Rectal smooth muscle tissue (tissue), 1 donor: Measurements from ENCODE around the gene TOP3B.
A peak's percentile ranks its signal among the peaks of the same experiment; 100 is the strongest.
"Not testable (repeated sequence)": the region's sequence is repeated elsewhere in the genome, so short reads cannot be mapped to it uniquely, and the experiment has no call there.

Source experiments
- H3K27ac ChIP-seq: one replicate; pipeline ENCODE4 v1.7.0; 2013; ENCODE audit warnings: low read depth, low read length, inconsistent platforms
- H3K27me3 ChIP-seq: one replicate; pipeline ENCODE4 v1.7.0; 2013; ENCODE audit warnings: low read length; ENCODE audit not compliant: control insufficient read depth, insufficient read depth
- H3K36me3 ChIP-seq: one replicate; pipeline ENCODE4 v1.7.0; 2013; ENCODE audit warnings: low read length; ENCODE audit not compliant: control insufficient read depth, insufficient read depth
- H3K4me1 ChIP-seq: one replicate; pipeline ENCODE4 v1.7.0; 2013; ENCODE audit warnings: low read length; ENCODE audit not compliant: control insufficient read depth, insufficient read depth
- H3K4me3 ChIP-seq: one replicate; pipeline ENCODE4 v1.7.0; 2013; ENCODE audit warnings: low read length
- H3K9ac ChIP-seq: one replicate; pipeline ENCODE4 v1.7.0; 2013; ENCODE audit warnings: low read length

TOP3B gene

GRCh38 chr22:21939935-21940334 lies 42.7 kb downstream of the TOP3B start:
- H3K4me1 ChIP-seq: peaks cover 31% of the 10 kb centered on the region
- not testable (repeated sequence) for H3K4me3 ChIP-seq, H3K27me3 ChIP-seq, H3K9ac ChIP-seq, H3K36me3 ChIP-seq, H3K27ac ChIP-seq

GRCh38 chr22:21939461-21939913 lies 43.1 kb downstream of the TOP3B start:
- H3K9ac ChIP-seq: no peak overlapping the region
- peaks cover 3% of the 10 kb centered on the region for H3K36me3 ChIP-seq

GRCh38 chr22:21938906-21939305 lies 43.7 kb downstream of the TOP3B start:
- Histone ChIP-seq H3K4me3 (no peak overlapping the region), H3K9ac (no peak overlapping the region), H3K36me3 (peaks cover 3% of the 10 kb centered on the region), H3K27me3 (no peaks in the 10 kb centered on the region), H3K4me1 (peaks cover 31% of the 10 kb centered on the region), H3K27ac (peak overlapping the region; percentile 55)

More at GRCh38 chr22:21939461-21939913, 43.1 kb downstream of the TOP3B start:
- Histone ChIP-seq H3K4me1 (peaks cover 31% of the 10 kb centered on the region), H3K27ac (peak overlapping the region; percentile 37), H3K4me3 (no peak overlapping the region), H3K27me3 (no peaks in the 10 kb centered on the region)

GRCh38 chr22:21938071-21938822 lies 44.3 kb downstream of the TOP3B start:
- Histone ChIP-seq H3K36me3 (peaks cover 3% of the 10 kb centered on the region), H3K4me1 (peaks cover 31% of the 10 kb centered on the region), H3K27me3 (no peaks in the 10 kb centered on the region)

GRCh38 chr22:21937821-21938070 lies 44.8 kb downstream of the TOP3B start:
- no peaks in the 10 kb centered on the region for H3K27me3 ChIP-seq
- H3K9ac ChIP-seq: no peak overlapping the region
- peak overlapping the region; percentile 94 for H3K27ac ChIP-seq
- H3K4me3 ChIP-seq: peak overlapping the region; percentile 83
- H3K4me1 ChIP-seq: peaks cover 28% of the 10 kb centered on the region
- peaks cover 4% of the 10 kb centered on the region for H3K36me3 ChIP-seq

More at GRCh38 chr22:21938071-21938822, 44.3 kb downstream of the TOP3B start:
- Histone ChIP-seq H3K9ac (peak overlapping the region; percentile 50), H3K27ac (peak overlapping the region; percentile 94), H3K4me3 (peak overlapping the region; percentile 83)

GRCh38 chr22:21937041-21937820 lies 45.4 kb downstream of the TOP3B start:
- Histone ChIP-seq H3K27me3 (no peaks in the 10 kb centered on the region), H3K27ac (peak overlapping the region; percentile 94), H3K36me3 (peaks cover 8% of the 10 kb centered on the region), H3K9ac (peak overlapping the region; percentile 37), H3K4me3 (peak overlapping the region; percentile 83), H3K4me1 (peaks cover 24% of the 10 kb centered on the region)

- H3K27me3 ChIP-seq: no peaks in the 10 kb centered on the region
- peak overlapping the region; percentile 94 for H3K27ac ChIP-seq
- H3K9ac ChIP-seq: no peak overlapping the region
- H3K36me3 ChIP-seq: peaks cover 10% of the 10 kb centered on the region
- no peak overlapping the region for H3K4me3 ChIP-seq
- peaks cover 21% of the 10 kb centered on the region for H3K4me1 ChIP-seq
Observed at GRCh38 chr22:21936151-21936775, 46.3 kb downstream of the TOP3B start.

- Histone ChIP-seq H3K9ac (no peak overlapping the region), H3K4me1 (peaks cover 19% of the 10 kb centered on the region), H3K27ac (no peak overlapping the region), H3K27me3 (no peaks in the 10 kb centered on the region), H3K36me3 (peaks cover 18% of the 10 kb centered on the region), H3K4me3 (no peak overlapping the region)
Observed at GRCh38 chr22:21933910-21934309, 48.7 kb downstream of the TOP3B start.

- Histone ChIP-seq H3K27ac (no peak overlapping the region), H3K36me3 (peaks cover 18% of the 10 kb centered on the region), H3K4me1 (peaks cover 17% of the 10 kb centered on the region), H3K4me3 (no peak overlapping the region), H3K27me3 (no peaks in the 10 kb centered on the region), H3K9ac (no peak overlapping the region)
Observed at GRCh38 chr22:21933413-21933812, 49.2 kb downstream of the TOP3B start.

- Histone ChIP-seq H3K27me3 (no peaks in the 10 kb centered on the region), H3K4me1 (peaks cover 11% of the 10 kb centered on the region), H3K27ac (no peak overlapping the region), H3K36me3 (peaks cover 18% of the 10 kb centered on the region), H3K9ac (no peak overlapping the region), H3K4me3 (no peak overlapping the region)
Observed at GRCh38 chr22:21932347-21932746, 50.2 kb downstream of the TOP3B start.

GRCh38 chr22:21931056-21931455 lies 51.5 kb downstream of the TOP3B start:
- H3K9ac ChIP-seq: no peak overlapping the region
- peaks cover 18% of the 10 kb centered on the region for H3K36me3 ChIP-seq
- no peaks in the 10 kb centered on the region for H3K27me3 ChIP-seq

GRCh38 chr22:21929253-21929652 lies 53.3 kb downstream of the TOP3B start:
- Histone ChIP-seq H3K9ac (no peak overlapping the region), H3K27ac (no peak overlapping the region), H3K27me3 (no peaks in the 10 kb centered on the region), H3K4me1 (no peaks in the 10 kb centered on the region), H3K4me3 (no peak overlapping the region), H3K36me3 (peaks cover 15% of the 10 kb centered on the region)

More at GRCh38 chr22:21931056-21931455, 51.5 kb downstream of the TOP3B start:
- H3K27ac ChIP-seq: no peak overlapping the region
- no peaks in the 10 kb centered on the region for H3K4me1 ChIP-seq
- no peak overlapping the region for H3K4me3 ChIP-seq
